Activated T-cell treated with anti-CD3 and anti-CD28 coated beads, Interleukin-2, amount 50 U/mL, for 72 hours (primary cell): ENCODE results near the gene FBXO21. TPM values are rescaled to one million over a fixed set of nuclear protein-coding genes. Genes with fewer than 3 reads are reported as not detected.
"Not testable (repeated sequence)": the region's sequence is repeated elsewhere in the genome, so short reads cannot be mapped to it uniquely, and the experiment has no call there.

Experiments
- ATAC-seq, 2 donors: fragments of 150-1000 bp; cut with Tn5 transposase; replicated peaks in 1 of 2; 2 replicates each; pipeline ENCODE4 v1.10.0; 2021; ENCODE audit warnings: moderate library complexity in 2 of 2, mild to moderate bottlenecking in 1 of 2
- DNase-seq, 2 donors: peaks; one replicate each; pipeline ENCODE4 v3.0.0; 2021 to 2022; ENCODE audit warnings: mixed read lengths in 1 of 2
- H3K27ac Mint-ChIP-seq: one replicate; pipeline ENCODE4 v1.8.0; 2022; ENCODE audit warnings: mild to moderate bottlenecking, moderate library complexity, mixed read lengths
- H3K27me3 Mint-ChIP-seq: one replicate; pipeline ENCODE4 v1.8.0; 2022; ENCODE audit warnings: low read depth, mixed read lengths
- H3K36me3 Mint-ChIP-seq, 2 donors: one replicate each; pipeline ENCODE4 v1.8.0; 2022; ENCODE audit warnings: mixed read lengths in 2 of 2, mild to moderate bottlenecking in 1 of 2; ENCODE audit not compliant: insufficient read depth in 2 of 2
- H3K4me1 Mint-ChIP-seq: one replicate; pipeline ENCODE4 v1.8.0; 2022; ENCODE audit warnings: low read depth, mixed read lengths
- H3K4me3 Mint-ChIP-seq, 2 donors: one replicate each; pipeline ENCODE4 v1.8.0; 2022; ENCODE audit warnings: mild to moderate bottlenecking in 2 of 2, mixed read lengths in 2 of 2, moderate library complexity in 2 of 2
- H3K9me3 Mint-ChIP-seq, 2 donors: one replicate each; pipeline ENCODE4 v1.8.0; 2022; ENCODE audit warnings: mixed read lengths in 2 of 2
- total RNA-seq, 2 donors: library from RNA; stranded (reverse); gene quantifications; one replicate each; pipeline ENCODE4 v1.2.3, GENCODE V29; 2022

Gene FBXO21
- total RNA-seq, 2 donors from 2014 or later: 17.2 to 24.7 TPM

DNA sequence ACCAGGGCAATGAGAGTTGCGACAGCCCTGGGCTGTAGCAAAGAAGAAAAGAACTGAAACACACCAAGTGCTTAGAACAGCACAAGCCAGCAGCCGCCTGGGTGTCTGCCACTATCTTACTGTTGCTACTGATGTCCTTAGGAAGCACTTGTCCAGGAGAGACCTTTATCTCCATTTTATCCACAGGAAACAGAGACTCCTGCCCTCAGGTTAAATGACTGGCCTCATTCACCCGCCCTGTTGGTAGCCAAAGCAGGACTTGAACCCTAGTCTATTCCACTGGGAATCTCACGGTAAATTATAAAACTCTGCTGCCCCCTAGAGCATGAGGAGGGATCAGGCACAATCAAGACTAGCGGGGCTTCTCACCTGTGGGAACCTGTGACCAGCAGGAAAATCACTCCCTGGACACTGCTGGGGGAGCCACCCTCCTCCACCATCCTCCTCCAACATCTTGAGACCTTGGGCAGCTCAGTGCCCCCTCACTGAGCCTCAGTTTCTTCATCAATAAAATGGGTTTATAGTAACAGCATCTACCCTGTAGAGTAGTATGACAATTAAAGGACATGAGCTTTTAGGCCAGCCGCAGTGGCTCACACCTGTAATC, 70.6 kb downstream of the FBXO21 start:
- peak in 1 of 2 donors; percentile 30 for DNase-seq
- peaks cover 13% of the 10 kb centered on the region for H3K4me1 Mint-ChIP-seq
- no peaks in the 10 kb centered on the region for H3K36me3 Mint-ChIP-seq
- H3K27me3 Mint-ChIP-seq: no peaks in the 10 kb centered on the region
- no peak overlapping the region for H3K4me3 Mint-ChIP-seq
- H3K9me3 Mint-ChIP-seq: no peaks in the 10 kb centered on the region
- H3K27ac Mint-ChIP-seq: no peak overlapping the region
- peak; percentile 48 to 51 for ATAC-seq

- no peaks in the 10 kb centered on the region for H3K36me3 Mint-ChIP-seq
- no peak overlapping the region for H3K27ac Mint-ChIP-seq
- H3K27me3 Mint-ChIP-seq: no peaks in the 10 kb centered on the region
Measured at GRCh38 chr12:117118838-117119591, 71.3 kb downstream of the FBXO21 start.

GRCh38 chr12:117114784-117115183, 75.5 kb downstream of the FBXO21 start:
- Mint-ChIP-seq H3K4me3 (no peak overlapping the region), H3K36me3 (no peaks in the 10 kb centered on the region), H3K4me1 (no peaks in the 10 kb centered on the region), H3K27me3 (peaks cover 9% of the 10 kb centered on the region), H3K9me3 (no peaks in the 10 kb centered on the region), H3K27ac (no peak overlapping the region)
- no peak for DNase-seq
- ATAC-seq: no peak

More at GRCh38 chr12:117118838-117119591, 71.3 kb downstream of the FBXO21 start:
- H3K9me3 Mint-ChIP-seq: no peaks in the 10 kb centered on the region
- no peak overlapping the region for H3K4me3 Mint-ChIP-seq
- no peak for DNase-seq
- ATAC-seq: no peak
- H3K4me1 Mint-ChIP-seq: peaks cover 7% of the 10 kb centered on the region

DNA sequence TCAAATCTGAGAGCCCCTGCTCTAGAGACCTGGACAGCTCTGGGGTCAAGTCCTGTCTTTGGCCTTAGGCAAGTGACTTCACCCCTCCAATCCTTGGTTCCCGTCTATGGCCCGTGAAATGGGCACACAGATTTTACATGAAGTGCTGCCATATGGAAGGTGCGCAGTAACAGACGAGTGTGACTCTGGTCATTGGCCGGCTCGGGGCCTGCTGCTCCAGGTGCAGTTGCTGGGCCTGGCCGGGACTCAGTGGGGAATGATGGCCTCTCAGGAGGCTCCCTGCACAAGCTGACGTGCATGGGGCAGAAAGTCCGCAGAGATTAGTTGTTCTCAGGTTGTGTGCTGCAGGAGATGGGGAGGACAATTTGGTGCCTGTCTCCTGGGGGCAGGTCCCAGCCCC, 77.0 kb downstream of the FBXO21 start:
- Mint-ChIP-seq H3K4me1 (no peaks in the 10 kb centered on the region), H3K4me3 (no peak overlapping the region), H3K27ac (peak overlapping the region; percentile 22), H3K36me3 (no peaks in the 10 kb centered on the region), H3K9me3 (no peaks in the 10 kb centered on the region), H3K27me3 (peaks cover 9% of the 10 kb centered on the region)
- no peak for ATAC-seq
- no peak for DNase-seq

- Mint-ChIP-seq H3K27me3 (peaks cover 16% of the 10 kb centered on the region), H3K4me1 (peaks cover 6% of the 10 kb centered on the region), H3K9me3 (no peaks in the 10 kb centered on the region), H3K27ac (no peak overlapping the region), H3K4me3 (no peak overlapping the region), H3K36me3 (no peaks in the 10 kb centered on the region)
- DNase-seq: no peak
- no peak for ATAC-seq
Measured at GRCh38 chr12:117111821-117112595, 78.3 kb downstream of the FBXO21 start.

DNA sequence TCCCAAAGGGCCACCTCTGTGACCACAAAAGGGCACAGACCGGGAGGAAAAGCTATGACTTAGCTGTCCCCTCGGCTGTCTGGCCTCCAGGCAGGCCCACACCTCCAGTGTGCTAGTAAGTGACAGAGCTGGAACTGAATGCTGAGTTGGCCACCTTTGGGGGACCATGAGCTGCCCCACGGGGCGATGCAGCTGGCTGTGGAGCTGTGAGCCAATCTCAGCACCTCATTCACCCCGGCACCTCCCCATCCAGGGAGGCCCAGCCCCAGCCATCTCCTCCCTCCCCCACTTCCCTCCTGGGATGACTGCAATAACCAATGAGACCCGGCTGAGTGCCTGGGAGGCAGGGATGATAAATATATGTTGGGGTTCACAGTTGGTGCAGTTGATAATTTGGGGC, 78.9 kb downstream of the FBXO21 start:
- ATAC-seq (no peak), DNase-seq (no peak)
- no peak overlapping the region for H3K4me3 Mint-ChIP-seq
- no peaks in the 10 kb centered on the region for H3K36me3 Mint-ChIP-seq
- no peaks in the 10 kb centered on the region for H3K9me3 Mint-ChIP-seq
- H3K27me3 Mint-ChIP-seq: peaks cover 16% of the 10 kb centered on the region
- peaks cover 11% of the 10 kb centered on the region for H3K4me1 Mint-ChIP-seq
- no peak overlapping the region for H3K27ac Mint-ChIP-seq

GRCh38 chr12:117109943-117110635, 80.2 kb downstream of the FBXO21 start:
- no peaks in the 10 kb centered on the region for H3K9me3 Mint-ChIP-seq
- ATAC-seq (no peak), DNase-seq (no peak)
- no peak overlapping the region for H3K27ac Mint-ChIP-seq
- H3K27me3 Mint-ChIP-seq: peaks cover 16% of the 10 kb centered on the region
- H3K4me3 Mint-ChIP-seq: no peak overlapping the region
- H3K36me3 Mint-ChIP-seq: no peaks in the 10 kb centered on the region
- H3K4me1 Mint-ChIP-seq: peaks cover 22% of the 10 kb centered on the region

DNA sequence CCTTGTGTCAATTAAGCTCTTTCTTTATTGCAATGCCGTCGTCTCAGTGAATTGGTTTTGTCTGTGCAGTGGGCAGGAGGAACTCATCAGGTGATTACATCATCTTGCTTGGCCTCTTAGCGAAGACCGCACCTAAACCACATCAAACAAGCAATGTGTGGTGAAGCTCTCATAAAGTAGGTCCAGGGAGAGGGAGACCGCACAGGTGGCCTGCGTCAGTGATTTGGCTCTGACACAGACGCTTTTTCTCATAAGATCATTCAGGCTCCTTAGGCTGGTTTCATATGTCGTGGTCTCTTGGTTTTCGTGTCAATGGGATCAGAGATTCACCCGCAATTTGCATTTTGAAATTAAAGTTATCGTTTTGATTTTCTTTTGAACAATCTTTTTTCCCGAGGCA, 84.4 kb downstream of the FBXO21 start:
- Mint-ChIP-seq H3K4me3 (peak overlapping the region in 1 of 2 donors; percentile 11), H3K27ac (peak overlapping the region; percentile 25), H3K9me3 (no peaks in the 10 kb centered on the region), H3K36me3 (no peaks in the 10 kb centered on the region), H3K4me1 (peaks cover 22% of the 10 kb centered on the region), H3K27me3 (peaks cover 7% of the 10 kb centered on the region)
- peak; percentile 64 to 73 for DNase-seq
- peak; percentile 85 to 90 for ATAC-seq

GRCh38 chr12:117104003-117104402, 86.3 kb downstream of the FBXO21 start:
- not testable (repeated sequence) for DNase-seq, H3K9me3 Mint-ChIP-seq, H3K4me3 Mint-ChIP-seq, H3K27ac Mint-ChIP-seq, H3K36me3 Mint-ChIP-seq, ATAC-seq
- Mint-ChIP-seq H3K27me3 (peaks cover 21% of the 10 kb centered on the region), H3K4me1 (peaks cover 35% of the 10 kb centered on the region)

GRCh38 chr12:117102800-117103181, 87.5 kb downstream of the FBXO21 start:
- Mint-ChIP-seq H3K4me1 (peaks cover 38% of the 10 kb centered on the region), H3K9me3 (no peaks in the 10 kb centered on the region), H3K4me3 (no peak overlapping the region), H3K36me3 (peaks cover 0 to 2% of the 10 kb centered on the region in 2 donors), H3K27me3 (peaks cover 25% of the 10 kb centered on the region), H3K27ac (no peak overlapping the region)
- DNase-seq: no peak
- no peak for ATAC-seq

GRCh38 chr12:117101953-117102799, 88.1 kb downstream of the FBXO21 start:
- H3K27me3 Mint-ChIP-seq: peaks cover 25% of the 10 kb centered on the region
- H3K4me1 Mint-ChIP-seq: peaks cover 37% of the 10 kb centered on the region
- ATAC-seq: no peak
- no peaks in the 10 kb centered on the region for H3K9me3 Mint-ChIP-seq
- peaks cover 0 to 2% of the 10 kb centered on the region in 2 donors for H3K36me3 Mint-ChIP-seq
- H3K4me3 Mint-ChIP-seq: no peak overlapping the region
- no peak for DNase-seq
- H3K27ac Mint-ChIP-seq: no peak overlapping the region
